ENCODE results near the gene LIM2. TPM values are rescaled to one million over a fixed set of nuclear protein-coding genes. Genes with fewer than 3 reads are reported as not detected.

The LIM2 gene
- polyA plus RNA-seq, 2 of the 4 experiments (the other 2 are of a cell fraction) = not detected

GRCh38 chr19:51366389-51367254 lies 21.2 kb downstream of the LIM2 start (continued):
- 0 out of 2 replicates have a peak, but pooled peaks have one; percentile 57 for TF ChIP-seq TFCP2L1 (CRISPR knock-in tag; IDR thresholded peaks at IDR 0.05)
- peak; percentile 59; the same call in 1 of the 2 replicates for TF ChIP-seq HOXA7 (CRISPR knock-in tag; IDR thresholded peaks at IDR 0.05)
- no peak for TF ChIP-seq CEBPB (IDR thresholded peaks at IDR 0.05)
- TF ChIP-seq ZNF302 (CRISPR knock-in tag; IDR thresholded peaks at IDR 0.05) = no peak
- TF ChIP-seq GATA3 (IDR thresholded peaks at IDR 0.05; ENCODE audit: borderline replicate concordance) = no peak
- TF ChIP-seq ATOH8 (CRISPR knock-in tag; IDR thresholded peaks at IDR 0.05; ENCODE audit: low read depth) = no peak
- no peak for TF ChIP-seq POLR2AphosphoS2 (conservative IDR thresholded peaks at IDR 0.05; ENCODE audit: low read length)
- no peak for TF ChIP-seq CHD4 (IDR thresholded peaks at IDR 0.05; ENCODE audit: borderline replicate concordance)
- no peak for TF ChIP-seq FOSL2 (IDR thresholded peaks at IDR 0.05)
- TF ChIP-seq FOSL2 (CRISPR knock-in tag; IDR thresholded peaks at IDR 0.05) = no peak
- TF ChIP-seq ELK1 (IDR thresholded peaks at IDR 0.05; ENCODE audit: low read depth, low read length) = no peak
- TF ChIP-seq CTCF (IDR thresholded peaks at IDR 0.05) = no peak
- TF ChIP-seq CBX2 (IDR thresholded peaks at IDR 0.05; ENCODE audit: borderline replicate concordance, low read depth) = no peak
- no peak for TF ChIP-seq USF2 (IDR thresholded peaks at IDR 0.05)
- no peak for TF ChIP-seq HEYL (CRISPR knock-in tag; IDR thresholded peaks at IDR 0.05)
- no peak for TF ChIP-seq HOXB13 (CRISPR knock-in tag; IDR thresholded peaks at IDR 0.05; ENCODE audit: low read depth)
- no peak for TF ChIP-seq ZC3H11A (IDR thresholded peaks at IDR 0.05)

GRCh38 chr19:51365965-51366388 lies 21.8 kb downstream of the LIM2 start, which contains the start of gene ETFB:
Gene ETFB (minus strand): TSS chr19:51366388. CDS start chr19:51366326, 62 bp downstream.
- H3K4me2 ChIP-seq = peak within 1 kb of the TSS; percentile 90
- H3K27ac ChIP-seq = peak within 1 kb of the TSS; percentile 87 to 96
- H3K4me1 ChIP-seq = peaks cover 50% of the 10 kb centered on the region
- no peak for ATAC-seq
- POLR2A ChIA-PET = interaction anchor here (0.6 to 4.8 kb wide), 3 partner anchors 24 to 28 kb away, joined by 3 to 52 read pairs (median 7); partner anchors contain the start of gene VSIG10L
- no peak for DNase-seq (ENCODE audit: low read depth in 1 of 2, low spot score in 1 of 2)
- H3K4me3 ChIP-seq = peak within 1 kb of the TSS; percentile 61
- no peaks in the 10 kb centered on the region for H3K9me3 ChIP-seq
- WGBS (ENCODE audit: missing lambda C conversion rate) = under 1% methylated on average over 16 of the region's 27 CpGs
- CTCF ChIA-PET = interaction anchor here (1.0 to 5.6 kb wide), 6 partner anchors 10 to 42 kb away, joined by 3 to 46 read pairs (median 4); partner anchors contain the start of gene VSIG10L
- FAIRE-seq = no peak
- no peak for TF ChIP-seq RAD21 (conservative IDR thresholded peaks at IDR 0.05 in 1 of 2, IDR thresholded peaks at IDR 0.05 in 1 of 2)
- TF ChIP-seq E2F6 (IDR thresholded peaks at IDR 0.05; ENCODE audit: borderline replicate concordance, low read depth) = peak; percentile 71
- TF ChIP-seq CHD4 (IDR thresholded peaks at IDR 0.05; ENCODE audit: borderline replicate concordance) = no peak
- TF ChIP-seq JUNB (IDR thresholded peaks at IDR 0.05) = no peak
- no peak for TF ChIP-seq RCOR1 (IDR thresholded peaks at IDR 0.05; ENCODE audit: low read depth, low read length)
- no peak; the same call in 1 of the 2 replicates for TF ChIP-seq POLR2A (IDR thresholded peaks at IDR 0.05; ENCODE audit: low read length)
- no peak for TF ChIP-seq KDM1A (IDR thresholded peaks at IDR 0.05; ENCODE audit: low read depth)
- TF ChIP-seq TP53 (CRISPR knock-in tag; IDR thresholded peaks at IDR 0.05) = 0 out of 2 replicates have a peak, but pooled peaks have one; percentile 43
- TF ChIP-seq MAX (IDR thresholded peaks at IDR 0.05) = peak; percentile 66; the same call in 1 of the 2 replicates
- TF ChIP-seq HMGXB4 (CRISPR knock-in tag; IDR thresholded peaks at IDR 0.05; ENCODE audit: borderline replicate concordance) = 0 out of 2 replicates have a peak, but pooled peaks have one; percentile 16
- no peak for TF ChIP-seq BHLHE40 (IDR thresholded peaks at IDR 0.05; ENCODE audit: low read depth, low read length)
- TF ChIP-seq BCL3 (IDR thresholded peaks at IDR 0.05) = peak; percentile 16; the same call in 1 of the 3 replicates
- peak in 1 of 2 experiments; percentile 50; a peak in 1 of 5 replicates for TF ChIP-seq JUN (IDR thresholded peaks at IDR 0.05)
- TF ChIP-seq ESRRA (IDR thresholded peaks at IDR 0.05; ENCODE audit: borderline replicate concordance, low read length) = peak; percentile 35; the same call in 1 of the 2 replicates

Data from A549 (cell line).